EL (cell line): ENCODE measurements around the gene TMTC2.
A peak's percentile ranks its signal among the peaks of the same experiment; 100 is the strongest.
"Not testable (repeated sequence)": the region's sequence is repeated elsewhere in the genome, so short reads cannot be mapped to it uniquely, and the experiment has no call there.

Source experiments
- DNase-seq: peaks from one replicate; pipeline ENCODE4 v3.0.0-alpha.2; 2016

Gene TMTC2

GRCh38 chr12:82730953-82731459, 44.3 kb downstream of the TMTC2 start:
- no peak for DNase-seq

DNA sequence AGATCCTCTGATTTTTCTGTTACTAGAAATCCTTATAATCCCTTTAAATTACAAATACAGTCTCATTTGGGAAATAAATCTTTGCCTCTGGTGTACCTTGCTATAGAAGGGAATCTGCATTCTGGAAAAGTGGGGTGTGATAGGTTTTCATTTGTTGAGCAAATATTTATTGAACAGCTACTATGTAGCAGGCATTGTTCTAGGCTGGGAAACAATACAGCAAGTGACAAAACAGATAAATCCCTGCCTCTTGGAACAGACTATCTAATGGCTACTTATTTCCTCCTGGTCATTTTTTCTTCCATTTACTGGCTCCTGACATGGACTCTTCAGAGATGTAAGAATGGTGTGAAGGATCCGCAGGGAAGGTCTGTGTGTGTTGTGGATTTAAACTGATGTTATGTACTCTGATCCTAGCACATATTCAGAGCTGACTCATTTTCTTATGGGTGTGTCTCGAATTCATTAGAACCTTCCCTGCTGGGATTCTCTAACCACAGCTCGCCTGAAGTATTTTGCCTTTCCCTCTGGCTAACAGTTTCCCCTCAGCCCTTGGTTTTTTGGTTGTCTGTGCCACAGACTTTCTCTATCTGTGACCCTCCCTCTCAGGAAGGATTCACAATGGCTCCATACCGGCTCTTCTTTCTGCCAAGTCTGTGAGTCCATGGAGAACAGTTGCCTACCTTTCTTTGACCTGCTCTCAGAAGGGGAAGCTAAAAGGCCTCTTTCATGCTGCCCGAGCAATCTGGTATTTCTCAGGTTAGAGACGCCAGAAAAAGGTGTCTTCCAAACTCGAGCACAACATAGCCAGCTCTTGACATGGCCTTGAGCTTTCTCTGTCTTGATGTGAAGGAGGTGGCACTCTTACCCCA, 53.7 kb downstream of the TMTC2 start:
- DNase-seq: peak; percentile 41

DNA sequence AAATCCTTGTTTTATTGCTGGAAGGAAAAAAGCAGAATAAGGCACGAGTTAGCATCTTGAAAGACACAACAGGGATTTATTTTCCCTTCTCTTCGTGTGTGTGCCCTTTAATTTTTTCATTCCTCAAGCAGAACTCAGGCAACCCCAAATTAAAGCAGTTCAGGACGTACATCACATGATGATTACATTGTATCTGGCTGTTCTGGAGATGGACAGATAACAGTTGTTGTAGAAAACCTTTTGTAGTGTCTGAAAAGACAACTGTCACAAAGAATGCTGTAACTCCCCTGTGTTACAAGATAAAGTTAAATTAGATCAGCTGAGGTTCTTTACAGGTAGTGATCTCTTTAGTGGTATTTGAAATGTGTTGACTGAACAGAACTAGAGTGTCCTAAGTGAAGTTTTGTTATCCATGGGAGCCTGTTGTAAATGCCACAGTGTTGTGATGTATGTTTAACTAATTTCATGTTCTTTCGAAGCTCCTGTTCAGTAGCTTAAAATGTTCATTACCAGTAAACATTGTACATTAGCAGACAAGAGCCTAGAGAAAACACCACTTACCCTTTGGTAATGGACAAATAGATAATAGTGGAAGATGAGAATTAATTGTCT, 58.5 kb downstream of the TMTC2 start:
- no peak for DNase-seq

DNA sequence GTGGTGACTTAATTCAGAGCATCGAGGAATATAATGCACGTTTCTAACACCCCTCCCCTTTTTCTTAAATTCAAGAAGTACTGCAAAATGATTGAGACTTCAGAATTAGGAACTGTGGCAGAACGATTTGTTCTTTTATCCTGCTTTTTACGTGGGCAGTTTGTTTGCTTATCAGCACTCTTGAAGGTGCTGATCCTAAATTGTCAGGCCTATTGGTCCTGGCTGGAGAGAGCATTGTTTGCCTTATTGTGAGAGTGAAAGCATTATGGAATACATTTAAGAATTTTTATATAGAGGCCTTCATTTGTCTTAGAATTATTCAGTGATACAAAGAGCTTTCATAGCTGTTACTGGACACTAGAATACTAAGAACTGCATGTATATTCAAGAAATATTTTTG, 59.1 kb downstream of the TMTC2 start:
- no peak for DNase-seq

DNA sequence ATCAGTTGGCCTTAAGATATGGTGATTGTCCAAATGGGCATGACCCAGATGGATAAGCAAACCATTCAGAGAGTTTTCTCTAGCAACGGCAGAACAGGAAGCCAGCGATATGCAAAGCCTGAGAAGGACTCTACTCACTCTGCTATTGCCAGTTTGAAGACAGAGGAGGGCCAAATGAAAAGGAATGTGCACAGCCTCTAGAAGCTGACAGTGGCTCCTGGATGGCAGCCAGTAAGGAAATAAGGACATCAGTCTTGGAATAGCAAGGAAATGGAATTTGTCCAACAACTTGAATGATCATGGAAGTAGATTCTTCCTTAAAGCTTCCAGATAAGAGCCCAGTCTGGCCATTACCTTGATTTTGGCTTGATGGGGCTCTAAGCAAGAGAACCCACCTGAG, 60.0 kb downstream of the TMTC2 start:
- peak; percentile 0 for DNase-seq

GRCh38 chr12:82749015-82749414, 62.3 kb downstream of the TMTC2 start:
- no peak for DNase-seq

- DNase-seq: no peak
These were observed 68.2 kb downstream of the TMTC2 start for GRCh38 chr12:82754856-82755255.

- DNase-seq: no peak
These were observed 69.6 kb downstream of the TMTC2 start for GRCh38 chr12:82756303-82756702.

DNA sequence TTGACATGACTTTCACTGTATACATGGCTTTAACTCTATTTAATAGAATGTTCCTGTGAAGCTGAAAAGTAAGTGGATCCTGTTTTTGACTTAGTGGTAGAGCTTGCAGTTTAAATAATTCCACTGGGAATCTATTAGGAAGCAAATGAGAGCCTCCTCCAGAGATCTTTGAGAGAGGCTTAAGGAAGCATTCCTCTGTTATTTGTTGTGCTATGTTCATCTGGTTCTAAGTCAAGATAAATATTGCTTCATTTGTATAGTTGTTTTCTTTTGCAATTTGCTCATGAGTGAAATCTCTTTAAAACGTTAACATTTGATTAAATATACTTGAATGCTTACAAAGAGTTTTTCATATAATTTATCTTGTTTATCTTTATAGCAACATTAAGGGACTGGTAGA, 70.4 kb downstream of the TMTC2 start:
- no peak for DNase-seq

- no peak for DNase-seq
These were observed 71.0 kb downstream of the TMTC2 start for GRCh38 chr12:82757656-82758055.

DNA sequence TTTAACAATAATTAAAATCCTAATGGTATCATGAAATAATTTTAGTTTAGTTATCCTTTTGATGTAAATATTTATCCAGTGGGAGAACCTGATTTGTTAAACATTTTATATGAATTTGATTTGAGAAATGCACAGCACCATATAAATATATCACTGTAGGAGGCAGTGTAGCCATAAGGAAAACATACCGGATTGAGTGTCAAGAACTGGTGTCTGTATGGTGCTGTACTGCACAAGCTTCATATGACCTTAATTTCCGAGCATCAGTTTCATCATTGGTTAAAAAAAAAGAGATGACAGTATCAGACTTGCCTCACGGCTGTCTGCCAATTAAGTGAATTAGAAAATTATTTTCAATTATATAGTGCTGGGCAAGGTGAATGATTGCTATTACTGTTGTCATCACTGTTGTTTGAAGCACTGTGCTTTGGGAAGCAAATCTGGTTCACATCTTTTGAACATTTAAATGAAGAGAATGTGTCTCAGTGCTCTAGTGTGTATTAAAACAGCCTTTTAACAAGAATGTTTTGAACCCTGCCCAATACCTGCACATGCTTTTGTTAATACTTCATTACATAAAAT, 72.1 kb downstream of the TMTC2 start:
- DNase-seq: no peak

- no peak for DNase-seq
These were observed 73.7 kb downstream of the TMTC2 start for GRCh38 chr12:82760423-82760822.

DNA sequence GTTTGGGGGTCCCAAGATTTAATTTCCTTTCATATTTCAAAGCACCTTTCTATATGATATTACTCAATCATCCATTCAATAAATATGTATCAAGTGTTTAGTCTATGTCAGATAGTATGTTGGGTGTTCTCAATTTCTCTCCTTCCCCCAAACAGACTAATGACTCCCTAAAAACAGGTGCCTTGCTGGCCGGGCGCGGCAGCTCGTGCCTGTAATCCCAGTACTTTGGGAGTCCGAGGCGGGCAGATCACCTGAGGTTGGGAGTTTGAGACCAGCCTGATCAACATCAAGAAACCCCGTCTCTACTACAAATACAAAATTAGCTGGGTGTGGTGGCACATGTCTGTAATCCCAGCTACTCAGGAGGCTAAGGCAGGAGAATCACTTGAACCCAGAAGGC, 78.5 kb downstream of the TMTC2 start:
- DNase-seq: not testable (repeated sequence)

DNA sequence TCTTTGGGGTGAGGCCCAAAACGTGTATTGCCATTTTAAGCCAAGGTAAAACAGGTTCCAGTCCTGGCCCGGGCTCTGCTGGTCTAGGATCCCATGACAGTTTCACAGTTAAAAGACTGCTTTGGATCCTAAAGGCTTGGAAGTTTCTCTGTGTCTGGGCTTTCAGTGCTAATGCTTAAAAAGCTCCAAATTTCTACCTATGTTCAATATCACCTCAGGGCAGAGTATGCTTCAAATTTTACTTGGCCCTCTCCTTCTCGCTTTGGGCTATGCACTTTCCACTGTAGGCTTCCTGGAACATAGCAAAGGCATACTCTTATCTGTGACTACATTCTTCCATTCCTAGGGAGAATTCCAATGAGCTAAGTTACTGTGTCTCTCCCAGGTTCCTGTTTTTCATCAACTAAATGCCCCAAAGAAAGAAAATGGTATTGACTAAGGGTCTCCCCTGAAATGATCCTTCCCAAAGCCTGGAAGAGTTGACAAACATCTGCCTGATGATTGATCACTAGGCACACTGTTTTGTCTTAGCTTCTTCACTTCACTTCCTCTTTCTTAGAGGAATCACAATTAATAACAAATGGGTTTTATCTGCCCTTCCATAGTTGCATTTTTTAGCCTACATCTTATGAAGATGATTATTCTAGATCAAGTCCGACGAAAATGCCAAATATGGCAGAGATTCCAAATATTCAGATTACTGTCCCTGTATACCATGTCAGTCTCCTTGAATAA, 79.4 kb downstream of the TMTC2 start:
- DNase-seq: no peak

DNA sequence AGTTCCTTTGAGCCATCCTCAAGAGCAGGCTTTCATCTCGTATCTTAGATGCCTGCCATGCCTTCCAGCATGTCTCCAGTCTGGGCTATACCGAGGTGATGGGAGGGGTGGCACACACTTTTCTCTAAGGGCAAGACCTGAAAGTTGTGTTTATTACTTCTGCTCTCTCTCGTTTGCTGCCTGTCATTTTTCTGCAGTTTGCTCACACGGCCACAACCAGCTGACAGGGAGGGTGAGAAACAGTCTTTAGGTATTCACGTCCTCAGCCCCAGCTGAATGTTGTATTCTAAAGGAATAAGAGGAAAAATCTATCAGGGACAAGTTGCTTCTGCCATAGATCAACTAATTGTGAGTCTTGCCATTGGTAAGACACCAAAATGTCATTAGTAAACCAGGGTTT, 88.0 kb downstream of the TMTC2 start:
- DNase-seq: no peak

GRCh38 chr12:82780517-82780916, 93.8 kb downstream of the TMTC2 start:
- no peak for DNase-seq

- DNase-seq: no peak
These were observed 94.7 kb downstream of the TMTC2 start for GRCh38 chr12:82781309-82781997.

GRCh38 chr12:82783435-82783834, 96.7 kb downstream of the TMTC2 start:
- DNase-seq: no peak

- no peak for DNase-seq
These were observed 100.3 kb downstream of the TMTC2 start for GRCh38 chr12:82787016-82787415.

DNA sequence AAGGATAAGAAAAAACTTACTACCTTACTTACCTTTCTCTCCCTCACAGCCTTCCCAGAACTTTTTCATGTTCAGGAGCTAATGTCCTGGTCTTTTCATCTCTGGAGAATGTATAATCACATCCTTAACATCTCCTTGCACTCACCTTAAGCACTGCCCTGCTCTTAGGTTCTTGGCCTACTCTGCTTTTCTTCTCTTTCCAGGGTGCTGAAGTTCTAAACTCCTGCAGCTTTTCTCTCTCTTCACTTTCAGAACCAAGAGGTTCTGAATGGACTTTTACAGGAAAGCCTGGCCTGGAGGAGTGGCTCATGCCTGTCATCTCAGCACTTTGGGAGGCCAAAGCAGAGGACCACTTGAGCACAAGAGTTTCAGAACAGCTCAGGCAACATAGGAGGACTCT, 101.9 kb downstream of the TMTC2 start:
- no peak for DNase-seq

- no peak for DNase-seq
These were observed 103.0 kb downstream of the TMTC2 start for GRCh38 chr12:82789674-82790073.

DNA sequence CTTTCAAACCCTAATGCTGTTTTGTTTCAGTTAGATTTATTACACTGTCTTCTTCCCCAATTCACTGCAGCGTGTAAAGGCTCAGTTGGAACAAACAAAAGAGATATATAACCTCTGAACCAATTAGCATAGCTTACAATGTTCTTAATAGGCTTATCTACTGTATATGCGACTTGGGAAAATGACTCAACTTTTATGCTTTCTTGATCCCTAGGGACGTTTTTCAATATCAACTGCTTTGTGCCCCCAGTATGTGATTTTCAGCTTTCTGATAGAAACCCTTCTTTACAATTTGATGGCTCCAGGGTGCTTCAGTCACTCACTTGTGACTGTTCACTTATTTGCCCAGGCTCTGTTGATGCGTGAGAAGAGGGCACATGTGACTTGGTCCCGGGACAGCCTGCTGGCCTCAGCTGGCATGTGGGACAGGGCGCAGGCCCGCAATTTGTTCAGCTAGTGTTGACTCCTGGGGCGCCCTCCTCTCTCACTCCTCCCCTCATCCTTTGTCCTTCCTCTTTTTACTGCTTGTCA, 107.1 kb downstream of the TMTC2 start:
- DNase-seq: no peak
